Mucosa of rectum (tissue), 2 donors: Measurements from ENCODE around the gene EEF2.

ENCODE experiments used
- H3K27ac ChIP-seq, 2 donors: one replicate each; pipeline ENCODE4 v1.7.0; 2013; ENCODE audit warnings: inconsistent platforms in 2 of 2, low read depth in 2 of 2, low read length in 2 of 2
- H3K27me3 ChIP-seq, 2 donors: one replicate each; pipeline ENCODE4 v1.7.0; 2013; ENCODE audit warnings: low read length in 2 of 2; ENCODE audit not compliant: control insufficient read depth in 2 of 2, insufficient read depth in 2 of 2
- H3K36me3 ChIP-seq, 2 donors: one replicate each; pipeline ENCODE4 v1.7.0; 2013; ENCODE audit warnings: low read length in 2 of 2; ENCODE audit not compliant: control insufficient read depth in 2 of 2, insufficient read depth in 2 of 2
- H3K4me1 ChIP-seq, 2 donors: one replicate each; pipeline ENCODE4 v1.7.0; 2013; ENCODE audit warnings: low read length in 2 of 2, mild to moderate bottlenecking in 1 of 2; ENCODE audit not compliant: control insufficient read depth in 2 of 2, insufficient read depth in 2 of 2
- H3K4me3 ChIP-seq, 2 donors: one replicate each; pipeline ENCODE4 v1.7.0; 2013; ENCODE audit warnings: low read length in 2 of 2
- H3K9ac ChIP-seq, 2 donors: one replicate each; pipeline ENCODE4 v1.7.0; 2013; ENCODE audit warnings: low read length in 2 of 2, low read depth in 1 of 2, mild to moderate bottlenecking in 1 of 2
- H3K9me3 ChIP-seq, 2 donors: one replicate each; pipeline ENCODE4 v1.7.0; 2013; ENCODE audit warnings: low read length in 2 of 2; ENCODE audit not compliant: control insufficient read depth in 2 of 2
- donor health status: healthy.
- donor health status: Normal muscosa, but diverticular disease.

The EEF2 gene

GRCh38 chr19:3978145-3978544 lies 7.1 kb downstream of the EEF2 start:
- Histone ChIP-seq H3K27me3 (no peaks in the 10 kb centered on the region), H3K4me1 (peaks cover 2 to 3% of the 10 kb centered on the region in 2 donors), H3K9me3 (no peaks in the 10 kb centered on the region)

GRCh38 chr19:3977242-3978143 lies 7.8 kb downstream of the EEF2 start:
- Histone ChIP-seq H3K9me3 (no peaks in the 10 kb centered on the region), H3K27ac (no peak overlapping the region), H3K27me3 (no peaks in the 10 kb centered on the region), H3K9ac (no peak overlapping the region), H3K4me1 (peaks cover 0 to 2% of the 10 kb centered on the region in 2 donors), H3K36me3 (peaks cover 64 to 66% of the 10 kb centered on the region in 2 donors), H3K4me3 (no peak overlapping the region)

More at GRCh38 chr19:3978145-3978544, 7.1 kb downstream of the EEF2 start:
- Histone ChIP-seq H3K4me3 (no peak overlapping the region), H3K9ac (no peak overlapping the region), H3K27ac (no peak overlapping the region), H3K36me3 (peaks cover 71 to 73% of the 10 kb centered on the region in 2 donors)

DNA sequence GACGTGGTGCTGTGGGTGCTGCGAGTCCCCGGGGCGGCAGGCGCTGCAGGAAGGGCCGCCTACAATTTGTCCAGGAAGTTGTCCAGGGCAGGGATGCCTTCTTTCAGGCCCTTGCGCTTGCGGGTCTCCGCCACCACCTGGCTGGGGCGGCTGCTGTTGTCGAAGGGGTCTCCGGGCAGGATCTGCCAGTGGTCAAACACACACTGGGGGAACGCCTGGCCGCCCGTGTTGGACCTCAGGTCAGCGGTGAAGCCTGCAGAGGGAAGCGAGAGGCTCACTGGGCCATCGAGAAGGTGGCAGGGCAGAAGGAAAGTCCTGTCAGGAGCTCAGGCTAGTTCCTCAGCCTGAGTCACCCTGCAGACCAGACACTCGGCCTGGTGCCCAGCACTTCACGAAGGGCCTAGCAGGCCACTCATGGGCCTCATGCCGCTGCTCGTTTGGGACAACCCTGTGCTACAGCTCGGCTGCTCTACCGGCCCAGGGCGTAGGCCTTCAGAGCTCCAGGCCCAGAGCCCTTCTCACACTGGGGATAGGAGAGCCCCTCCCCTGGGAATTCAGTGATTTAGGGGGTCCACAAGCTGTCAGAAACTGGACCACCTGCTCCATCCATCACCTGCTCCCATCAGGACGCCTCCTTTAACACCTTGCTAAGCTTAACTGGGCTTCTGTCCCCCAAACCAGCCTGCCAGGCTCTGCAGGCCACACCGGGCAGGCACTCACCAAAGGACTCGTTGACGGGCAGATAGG lies 8.6 kb downstream of the EEF2 start:
- no peak overlapping the region for H3K27ac ChIP-seq
- no peaks in the 10 kb centered on the region for H3K27me3 ChIP-seq
- H3K4me3 ChIP-seq = no peak overlapping the region
- peaks cover 56 to 58% of the 10 kb centered on the region in 2 donors for H3K36me3 ChIP-seq
- no peaks in the 10 kb centered on the region for H3K9me3 ChIP-seq
- peaks cover 0 to 2% of the 10 kb centered on the region in 2 donors for H3K4me1 ChIP-seq
- H3K9ac ChIP-seq = no peak overlapping the region

DNA sequence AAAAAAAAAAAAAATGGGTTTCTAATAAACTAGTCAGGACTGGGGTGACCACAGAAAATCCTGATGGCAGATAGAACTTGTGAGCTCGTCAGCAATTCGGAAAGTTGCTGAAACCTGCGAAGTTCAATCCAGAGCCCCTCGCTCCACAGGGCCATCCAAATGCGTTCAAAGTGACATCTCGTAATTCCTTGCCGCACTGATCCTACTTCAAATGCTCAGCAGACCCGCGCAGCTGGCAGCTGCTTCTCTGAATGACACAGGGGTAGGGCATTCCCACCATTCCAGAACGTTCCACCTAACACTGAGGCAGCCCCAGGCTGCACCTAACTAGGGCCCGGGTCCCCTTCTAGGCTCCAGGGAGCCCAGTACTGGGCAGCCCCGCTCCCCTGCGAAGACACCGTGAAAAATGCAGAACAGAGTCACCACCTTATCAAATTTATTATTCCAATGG lies 9.6 kb downstream of the EEF2 start:
- no peak overlapping the region for H3K4me3 ChIP-seq
- peaks cover 46 to 48% of the 10 kb centered on the region in 2 donors for H3K36me3 ChIP-seq
- no peak overlapping the region for H3K9ac ChIP-seq
- H3K27me3 ChIP-seq = no peaks in the 10 kb centered on the region
- no peaks in the 10 kb centered on the region for H3K9me3 ChIP-seq
- H3K4me1 ChIP-seq = peaks cover 2 to 5% of the 10 kb centered on the region in 2 donors
- no peak overlapping the region for H3K27ac ChIP-seq

DNA sequence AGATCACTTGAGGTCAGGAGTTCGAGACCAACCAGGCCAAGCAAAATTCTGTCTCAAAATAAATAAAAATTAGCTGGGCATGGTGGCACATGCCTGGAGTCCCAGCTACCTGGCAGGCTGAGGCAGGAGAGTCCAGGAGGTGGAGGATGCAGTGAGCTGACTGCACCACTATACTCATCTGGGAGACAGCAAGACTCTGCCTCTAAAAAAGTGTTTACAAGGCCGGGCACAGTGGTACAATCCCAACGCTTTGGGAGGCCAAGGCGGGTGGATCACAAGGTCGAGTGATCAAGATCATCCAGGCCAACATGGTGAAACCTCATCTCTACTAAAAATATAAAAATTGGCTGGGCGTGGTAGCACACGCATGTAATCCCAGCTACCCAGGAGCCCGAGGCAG lies 10.1 kb downstream of the EEF2 start:
- H3K36me3 ChIP-seq = peaks cover 41 to 43% of the 10 kb centered on the region in 2 donors
- H3K4me3 ChIP-seq = no peak overlapping the region
- no peaks in the 10 kb centered on the region for H3K9me3 ChIP-seq
- no peak overlapping the region for H3K9ac ChIP-seq
- H3K27ac ChIP-seq = no peak overlapping the region
- H3K27me3 ChIP-seq = no peaks in the 10 kb centered on the region
- peaks cover 5 to 8% of the 10 kb centered on the region in 2 donors for H3K4me1 ChIP-seq

DNA sequence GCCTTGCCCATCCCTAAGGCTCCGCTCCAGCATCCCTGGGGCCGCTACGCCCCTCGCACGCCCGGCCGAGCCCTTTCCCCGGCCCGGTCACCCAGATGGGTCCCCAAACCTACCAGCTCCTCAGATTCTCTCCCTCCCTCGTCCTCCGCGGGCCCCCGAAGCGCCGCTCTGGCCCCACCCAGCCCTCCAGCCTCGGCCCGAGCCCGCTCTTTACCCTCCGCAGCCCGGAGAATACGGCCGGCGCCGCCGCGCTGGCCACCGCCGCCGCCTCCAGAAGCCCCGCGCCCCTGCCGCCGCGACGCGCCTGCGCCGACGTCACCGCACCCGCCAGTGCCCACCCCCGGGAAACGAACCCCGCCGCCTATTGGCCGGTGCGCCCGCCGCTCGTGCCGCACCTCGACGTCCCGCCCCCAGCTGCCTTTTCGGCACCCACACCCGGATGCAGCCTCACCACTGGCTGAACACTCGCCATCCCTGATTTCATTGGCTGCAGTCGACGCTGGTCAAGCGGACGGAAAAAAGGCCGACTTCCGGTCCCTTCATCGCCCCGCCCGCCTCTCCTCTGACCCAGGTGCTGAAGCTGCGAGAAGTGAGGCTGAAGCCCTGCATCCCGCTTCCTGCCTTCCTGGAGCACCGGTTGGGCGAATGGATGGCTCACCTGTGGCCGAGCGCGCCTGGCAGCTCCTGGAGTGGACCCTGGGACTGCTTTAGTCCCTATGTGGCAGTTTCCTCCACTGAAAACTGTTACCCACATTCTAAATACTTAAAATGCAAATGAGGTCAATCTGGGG lies 14.3 kb downstream of the EEF2 start, which contains the start of gene DAPK3:
Gene DAPK3, minus strand, starts transcription at position 292 of the 791 bp plus-strand sequence. CDS start 1,364 bp downstream, outside the sequence.
- no peaks in the 10 kb centered on the region for H3K9me3 ChIP-seq
- peak within 1 kb of the TSS; percentile 92 to 96 for H3K9ac ChIP-seq
- H3K4me1 ChIP-seq = peaks cover 34 to 44% of the 10 kb centered on the region in 2 donors
- H3K27ac ChIP-seq = peak within 1 kb of the TSS; percentile 88 to 93
- H3K4me3 ChIP-seq = peak within 1 kb of the TSS; percentile 68 to 76
- H3K27me3 ChIP-seq = no peaks in the 10 kb centered on the region
- H3K36me3 ChIP-seq = peaks cover 5 to 12% of the 10 kb centered on the region in 2 donors

GRCh38 chr19:3970313-3970807 lies 14.9 kb downstream of the EEF2 start:
- Histone ChIP-seq H3K27me3 (no peaks in the 10 kb centered on the region), H3K9me3 (no peaks in the 10 kb centered on the region), H3K27ac (peak overlapping the region; percentile 88 to 93), H3K36me3 (peaks cover 0 to 9% of the 10 kb centered on the region in 2 donors), H3K4me3 (peak overlapping the region; percentile 68 to 76), H3K9ac (peak overlapping the region; percentile 92 to 96), H3K4me1 (peaks cover 39 to 50% of the 10 kb centered on the region in 2 donors)

GRCh38 chr19:3969435-3970312 lies 15.6 kb downstream of the EEF2 start:
- Histone ChIP-seq H3K4me1 (peaks cover 39 to 50% of the 10 kb centered on the region in 2 donors), H3K9me3 (no peaks in the 10 kb centered on the region), H3K36me3 (peaks cover 4 to 10% of the 10 kb centered on the region in 2 donors), H3K4me3 (peak overlapping the region; percentile 68 to 76), H3K27ac (peak overlapping the region; percentile 88 to 93), H3K27me3 (no peaks in the 10 kb centered on the region), H3K9ac (peak overlapping the region; percentile 92 to 96)
